ENCODE data around the gene ABTB2.

ABTB2 gene

GRCh38 chr11:34206407-34207300 lies 151.2 kb downstream of the ABTB2 start:
- FAIRE-seq: no peak

- FAIRE-seq: no peak
Observed at GRCh38 chr11:34205326-34206035, 152.3 kb downstream of the ABTB2 start.

- FAIRE-seq: no peak
Observed at GRCh38 chr11:34204396-34205279, 153.2 kb downstream of the ABTB2 start.

GRCh38 chr11:34203377-34203871 lies 154.4 kb downstream of the ABTB2 start:
- FAIRE-seq: no peak

GRCh38 chr11:34201129-34201528 lies 156.7 kb downstream of the ABTB2 start:
- FAIRE-seq: no peak

GRCh38 chr11:34199525-34199924 lies 158.3 kb downstream of the ABTB2 start:
- no peak for FAIRE-seq

GRCh38 chr11:34198523-34198922 lies 159.3 kb downstream of the ABTB2 start:
- no peak for FAIRE-seq

GRCh38 chr11:34197256-34197655 lies 160.6 kb downstream of the ABTB2 start:
- no peak for FAIRE-seq

DNA sequence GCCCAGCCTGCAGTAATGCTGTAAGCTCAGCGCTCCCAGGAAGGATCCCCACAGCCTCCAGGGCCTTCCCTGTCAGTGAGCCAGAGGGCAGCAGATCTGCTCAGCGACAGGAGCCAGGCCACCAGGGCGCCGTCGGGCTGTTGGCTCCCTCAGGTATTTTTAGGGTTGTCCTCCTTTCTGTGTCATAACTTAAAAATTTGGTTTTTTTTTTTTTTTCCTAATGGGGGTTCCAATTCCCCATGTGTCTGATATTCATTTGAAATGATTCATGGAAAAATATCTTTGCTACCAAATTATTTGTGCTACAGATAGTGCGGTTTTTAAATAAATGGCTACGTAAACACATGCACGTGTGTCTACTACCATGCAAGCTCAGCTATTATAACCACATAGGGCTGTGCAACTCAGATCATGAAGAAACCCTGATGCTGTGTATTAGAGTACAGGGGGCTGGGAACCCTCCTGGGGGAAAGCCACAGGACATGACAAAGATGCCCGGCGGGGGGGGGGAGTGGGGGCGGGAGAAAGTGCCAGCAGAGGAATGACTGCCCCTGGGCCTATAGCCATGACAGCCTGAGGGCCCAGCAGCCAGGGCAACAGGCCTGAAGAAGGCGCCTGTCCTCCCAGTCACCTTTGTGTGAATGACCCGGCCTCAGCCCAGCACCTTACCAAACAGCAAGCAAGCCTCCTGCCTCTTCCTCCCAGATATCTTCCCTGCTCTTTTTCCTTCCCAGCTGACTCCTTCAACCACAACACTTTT lies 163.1 kb downstream of the ABTB2 start:
- no peak for FAIRE-seq

- no peak for FAIRE-seq
Observed at GRCh38 chr11:34192481-34193401, 165.1 kb downstream of the ABTB2 start.

- no peak for FAIRE-seq
Observed at GRCh38 chr11:34191578-34191977, 166.2 kb downstream of the ABTB2 start.

DNA sequence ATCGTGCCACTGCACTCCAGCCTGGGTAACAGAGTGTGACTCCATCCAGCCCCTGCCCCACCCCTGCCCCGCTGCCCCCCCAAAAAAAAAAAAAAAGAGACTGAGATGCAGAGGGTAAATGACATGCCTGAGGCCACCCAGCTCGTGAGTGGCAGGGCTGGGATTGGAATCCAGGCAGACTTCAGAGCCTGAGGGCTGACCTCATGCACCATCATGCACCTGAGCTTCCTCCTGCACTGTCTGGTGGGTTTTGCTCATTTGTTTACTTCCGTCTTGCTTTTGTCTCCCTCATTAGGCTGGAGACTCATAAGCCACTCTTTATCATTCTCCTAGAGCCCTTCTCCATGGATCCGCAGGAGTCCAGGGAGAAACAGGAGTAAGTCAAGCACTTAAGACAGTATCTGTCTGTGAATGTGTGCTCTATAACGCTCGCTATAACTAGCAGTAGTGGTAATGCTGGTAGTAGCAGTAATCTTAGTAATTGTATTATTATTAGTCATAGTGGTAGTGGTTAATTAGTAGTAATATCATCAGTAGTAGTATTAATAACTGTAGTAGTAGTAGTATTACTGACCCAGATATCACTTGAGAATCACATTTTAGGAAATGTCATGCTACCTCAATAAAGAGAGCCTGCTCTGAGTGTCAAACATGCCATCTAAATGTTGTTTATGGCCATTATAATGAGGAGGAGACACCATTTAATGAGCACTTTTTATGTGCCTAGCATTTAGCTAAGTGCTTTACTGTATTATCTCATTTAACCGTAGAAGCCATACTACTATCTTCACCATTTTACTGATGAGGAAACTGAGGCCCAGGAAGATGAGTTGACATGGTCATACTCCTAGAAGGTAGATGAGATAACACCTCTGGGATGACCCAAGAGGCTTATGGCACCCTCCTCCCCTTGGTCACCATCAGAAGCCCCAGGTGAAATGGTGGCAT lies 167.3 kb downstream of the ABTB2 start:
- no peak for FAIRE-seq

GRCh38 chr11:34189191-34189590 lies 168.6 kb downstream of the ABTB2 start:
- no peak for FAIRE-seq

GRCh38 chr11:34188181-34188580 lies 169.6 kb downstream of the ABTB2 start:
- no peak for FAIRE-seq

DNA sequence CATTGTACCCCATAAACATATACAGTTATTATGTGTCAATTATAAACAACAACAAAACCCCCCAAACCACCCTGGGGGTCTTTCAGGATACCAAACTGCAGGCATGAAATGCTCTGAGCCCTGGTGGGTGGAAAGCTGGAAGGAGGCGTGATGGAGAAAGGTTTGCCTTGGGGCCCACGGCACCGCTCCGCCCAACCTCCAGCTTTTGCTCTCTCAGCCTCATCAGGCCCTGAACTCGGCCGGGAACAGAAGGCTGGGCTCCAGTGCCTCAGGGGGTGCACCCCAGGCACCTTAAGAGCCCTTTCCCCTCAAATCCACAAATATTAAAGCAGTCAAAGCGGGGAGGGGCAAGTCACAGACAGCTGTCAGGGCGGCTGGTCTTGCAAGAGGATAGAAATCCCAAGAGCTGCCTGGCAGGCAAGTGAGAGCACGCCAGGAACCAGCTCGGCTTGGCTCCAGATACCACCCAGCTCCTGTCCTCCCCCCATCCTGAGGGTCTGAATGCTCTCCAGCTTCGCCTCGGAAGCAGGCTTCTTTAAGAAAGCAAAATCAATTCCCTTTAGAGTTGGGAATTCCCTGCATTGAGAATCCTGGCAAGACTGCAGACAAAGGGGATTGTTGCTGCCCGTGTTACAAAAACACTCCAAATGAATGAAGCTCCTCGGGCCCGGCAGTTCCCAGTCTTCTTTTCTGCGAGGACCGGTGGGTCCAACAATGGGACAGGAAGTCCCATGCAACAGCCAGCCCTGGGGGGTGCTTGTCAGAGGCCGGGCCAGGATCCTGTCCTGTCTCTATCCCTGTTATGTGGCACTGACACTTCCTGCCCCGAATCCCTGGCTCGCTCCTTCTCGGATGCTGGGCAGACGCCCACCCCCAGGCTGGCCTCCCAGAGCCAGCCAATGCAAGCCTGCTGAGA lies 171.6 kb downstream of the ABTB2 start:
- FAIRE-seq: no peak

GRCh38 chr11:34184505-34185015 lies 173.2 kb downstream of the ABTB2 start:
- FAIRE-seq: no peak

- peak; percentile 97 for FAIRE-seq
Observed at GRCh38 chr11:34183848-34184391, 173.9 kb downstream of the ABTB2 start.

Data from endometrium (tissue), 2 donors.